Panc1 (cell line): ENCODE measurements around the gene SCUBE2. TPM values are rescaled to one million over a fixed set of nuclear protein-coding genes. Genes with fewer than 3 reads are reported as not detected.

Experiments
- ATAC-seq: fragments of 200-7000 bp; cut with Tn5 transposase; 2 replicates; pipeline ENCODE4 v1.9.1; 2020; ENCODE audit warnings: mild to moderate bottlenecking, moderate library complexity
- BruUV-seq: library from RNA; stranded (reverse); fragments of 400-500 nt; replicated peaks from 2 replicates; lab custom pipeline; 2021; lab: Mats Ljungman, UMichigan
- CTCF ChIA-PET: fragments of 300-600 bp; sonication (Branson Sonifier 250); formaldehyde crosslinking; loops from one replicate; lab custom pipeline; 2022; ENCODE audit warnings: antibody characterized with exemption; lab: Charles Lee
- POLR2A ChIA-PET: fragments of 300-600 bp; sonication (Branson Sonifier 250); formaldehyde crosslinking; loops from one replicate; lab custom pipeline; 2022; ENCODE audit warnings: antibody characterized with exemption; lab: Charles Lee
- DNase-seq: peaks from one replicate; pipeline ENCODE4 v3.0.0-alpha.2; 2010; ENCODE audit warnings: low read depth, low spot score
- H3K27ac ChIP-seq: 2 replicates; pipeline ENCODE4 v1.5.1; 2011; ENCODE audit warnings: mild to moderate bottlenecking, low read length, inconsistent platforms
- H3K27me3 ChIP-seq: fragments of 200-500 bp; sonication (Bioruptor generic); 2 replicates; pipeline ENCODE4 v1.6.0; 2014; ENCODE audit warnings: low read length, inconsistent platforms; ENCODE audit not compliant: control insufficient read depth, insufficient read depth
- H3K36me3 ChIP-seq: fragments of 200-500 bp; sonication (Bioruptor generic); 2 replicates; pipeline ENCODE4 v1.5.1; 2014; ENCODE audit warnings: inconsistent platforms, mild to moderate bottlenecking, low read length, moderate library complexity; ENCODE audit not compliant: control insufficient read depth, insufficient read depth
- H3K4me1 ChIP-seq: 2 replicates; pipeline ENCODE4 v1.5.1; 2011; ENCODE audit warnings: inconsistent platforms, mild to moderate bottlenecking, low read length, moderate library complexity; ENCODE audit not compliant: control insufficient read depth, insufficient read depth
- H3K4me3 ChIP-seq, 2 experiments: 2 replicates each; pipeline ENCODE4 v1.5.1; 2011 to 2012; ENCODE audit warnings: low read depth in 2 of 2, low read length in 2 of 2, mild to moderate bottlenecking in 2 of 2, inconsistent platforms in 1 of 2, moderate library complexity in 1 of 2
- H3K9me3 ChIP-seq: fragments of 200-500 bp; sonication (Bioruptor generic); 2 replicates; pipeline ENCODE4 v1.5.1; 2014; ENCODE audit warnings: low read depth, mild to moderate bottlenecking, inconsistent platforms, low read length, moderate library complexity; ENCODE audit not compliant: control insufficient read depth, insufficient read depth
- CTCF ChIP-seq: fragments of 450-650 bp; IDR thresholded peaks from 2 replicates; pipeline ENCODE4 v1.5.1; 2017; ENCODE audit warnings: mild to moderate bottlenecking
- POLR2AphosphoS5 ChIP-seq: IDR thresholded peaks from 2 replicates; pipeline ENCODE4 v1.6.1; 2012; ENCODE audit warnings: mild to moderate bottlenecking, low read depth, low read length, moderate library complexity
- SIN3A ChIP-seq: IDR thresholded peaks from 2 replicates; pipeline ENCODE4 v1.6.1; 2012; ENCODE audit warnings: low read depth, mild to moderate bottlenecking, low read length, moderate library complexity, borderline replicate concordance; ENCODE audit not compliant: insufficient read depth
- TCF7L2 ChIP-seq: IDR thresholded peaks from 2 replicates; pipeline ENCODE4 v1.6.1; 2011; ENCODE audit warnings: mild to moderate bottlenecking, low read depth, low read length, inconsistent platforms
- in situ Hi-C: cut with HindIII; loops from 2 replicates; pipeline ENCODE4 v1.10.0; 2016; ENCODE audit warnings: low sequenced_read_pairs, low pct_unique_long_range_greater_than_20kb
- intact Hi-C: fragments of 100-400 bp; cut with micrococcal nuclease; formaldehyde crosslinking; loops from one replicate; pipeline ENCODE4 v1.10.0; 2022; ENCODE audit not compliant: unreplicated experiment
- total RNA-seq: library from RNA; stranded (reverse); gene quantifications from one replicate; pipeline ENCODE4 v1.2.1, GENCODE V29; 2021; ENCODE audit not compliant: unreplicated experiment
- TF ChIP-seq, protein P1 (sequence below), 2 experiments: IDR thresholded peaks; 2 replicates each; pipeline ENCODE4 v1.6.1; 2011 to 2012; ENCODE audit warnings: low read depth in 2 of 2, control low read depth in 1 of 2, low read length in 1 of 2, mild to moderate bottlenecking in 1 of 2, moderate library complexity in 1 of 2; ENCODE audit not compliant: insufficient read depth in 1 of 2

SCUBE2 gene
- total RNA-seq, 1 experiment from 2014 or later, result 2.8 TPM

- in situ Hi-C loops, result no loop called here
- ATAC-seq, result no peak
- intact Hi-C loops, result loop anchor here (1.0 to 5.0 kb wide), 2 partner anchors 121 to 224 kb away; partner anchors contain the start of gene AKIP1
- peaks cover 39% of the 10 kb centered on the region for H3K4me1 ChIP-seq
- CTCF ChIA-PET, result interaction anchor here (1.5 to 2.3 kb wide), 2 partner anchors 118 to 121 kb away, joined by 4 to 48 read pairs; no protein-coding TSS in a partner anchor
- no peak for DNase-seq
- H3K4me3 ChIP-seq, result no peak overlapping the region
- POLR2A ChIA-PET, result interaction anchor here (0.6 kb wide), 1 partner anchor 133 kb away, joined by 5 read pairs; no protein-coding TSS in a partner anchor
- no peak overlapping the region for H3K27ac ChIP-seq
- BruUV-seq, result no TSS peak
- H3K36me3 ChIP-seq, result peaks cover 20% of the 10 kb centered on the region
- H3K9me3 ChIP-seq, result no peaks in the 10 kb centered on the region
- TF ChIP-seq CTCF (no peak), TCF7L2 (no peak), POLR2AphosphoS5 (no peak; the same call in 1 of the 2 replicates), SIN3A (no peak)
- TF ChIP-seq, protein P1, sequence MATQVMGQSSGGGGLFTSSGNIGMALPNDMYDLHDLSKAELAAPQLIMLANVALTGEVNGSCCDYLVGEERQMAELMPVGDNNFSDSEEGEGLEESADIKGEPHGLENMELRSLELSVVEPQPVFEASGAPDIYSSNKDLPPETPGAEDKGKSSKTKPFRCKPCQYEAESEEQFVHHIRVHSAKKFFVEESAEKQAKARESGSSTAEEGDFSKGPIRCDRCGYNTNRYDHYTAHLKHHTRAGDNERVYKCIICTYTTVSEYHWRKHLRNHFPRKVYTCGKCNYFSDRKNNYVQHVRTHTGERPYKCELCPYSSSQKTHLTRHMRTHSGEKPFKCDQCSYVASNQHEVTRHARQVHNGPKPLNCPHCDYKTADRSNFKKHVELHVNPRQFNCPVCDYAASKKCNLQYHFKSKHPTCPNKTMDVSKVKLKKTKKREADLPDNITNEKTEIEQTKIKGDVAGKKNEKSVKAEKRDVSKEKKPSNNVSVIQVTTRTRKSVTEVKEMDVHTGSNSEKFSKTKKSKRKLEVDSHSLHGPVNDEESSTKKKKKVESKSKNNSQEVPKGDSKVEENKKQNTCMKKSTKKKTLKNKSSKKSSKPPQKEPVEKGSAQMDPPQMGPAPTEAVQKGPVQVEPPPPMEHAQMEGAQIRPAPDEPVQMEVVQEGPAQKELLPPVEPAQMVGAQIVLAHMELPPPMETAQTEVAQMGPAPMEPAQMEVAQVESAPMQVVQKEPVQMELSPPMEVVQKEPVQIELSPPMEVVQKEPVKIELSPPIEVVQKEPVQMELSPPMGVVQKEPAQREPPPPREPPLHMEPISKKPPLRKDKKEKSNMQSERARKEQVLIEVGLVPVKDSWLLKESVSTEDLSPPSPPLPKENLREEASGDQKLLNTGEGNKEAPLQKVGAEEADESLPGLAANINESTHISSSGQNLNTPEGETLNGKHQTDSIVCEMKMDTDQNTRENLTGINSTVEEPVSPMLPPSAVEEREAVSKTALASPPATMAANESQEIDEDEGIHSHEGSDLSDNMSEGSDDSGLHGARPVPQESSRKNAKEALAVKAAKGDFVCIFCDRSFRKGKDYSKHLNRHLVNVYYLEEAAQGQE (IDR thresholded peaks at IDR 0.05; ENCODE audit: insufficient read depth in 1 of 2, low read depth in 2 of 2, low read length in 1 of 2), result no peak
- H3K27me3 ChIP-seq, result no peaks in the 10 kb centered on the region
Measured at GRCh38 chr11:9136741-9137140, 45.3 kb upstream of the SCUBE2 start.

DNA sequence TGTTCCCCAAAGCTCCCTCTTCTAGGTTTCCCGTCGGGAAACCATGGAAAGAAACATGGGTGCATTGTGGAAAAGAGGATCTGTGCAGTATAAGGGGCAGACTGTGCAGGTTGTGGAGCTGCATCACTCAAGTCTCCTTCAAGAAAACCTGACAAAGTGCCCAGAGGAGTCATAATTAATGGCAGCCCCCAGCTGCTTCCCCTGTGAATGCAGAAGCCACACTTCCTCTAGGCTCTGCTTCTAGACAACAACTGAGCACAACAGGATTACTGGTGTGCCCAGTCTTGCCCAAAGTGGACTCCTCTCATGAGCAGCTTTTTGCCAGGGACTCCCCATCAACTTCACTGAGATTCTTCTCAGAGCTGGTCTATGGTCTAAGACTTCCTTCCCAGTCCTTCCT lies 42.6 kb upstream of the SCUBE2 start:
- Histone ChIP-seq H3K36me3 (peaks cover 8% of the 10 kb centered on the region), H3K4me3 (no peak overlapping the region), H3K9me3 (no peaks in the 10 kb centered on the region), H3K27ac (no peak overlapping the region), H3K4me1 (peaks cover 19% of the 10 kb centered on the region), H3K27me3 (no peaks in the 10 kb centered on the region)
- in situ Hi-C loops, result no loop called here
- ChIA-PET POLR2A (no interaction called here), CTCF (interaction anchor here (0.6 kb wide), 1 partner anchor 115 kb away, joined by 3 read pairs; no protein-coding TSS in a partner anchor)
- no peak for ATAC-seq
- intact Hi-C loops, result no loop called here
- no peak for DNase-seq
- no TSS peak for BruUV-seq
- no peak for TF ChIP-seq CTCF
- TF ChIP-seq SIN3A, result no peak
- TF ChIP-seq, protein P1 (IDR thresholded peaks at IDR 0.05; ENCODE audit: insufficient read depth in 1 of 2, low read depth in 2 of 2, low read length in 1 of 2), result no peak
- TF ChIP-seq POLR2AphosphoS5, result peak; percentile 38; the same call in 1 of the 2 replicates
- TF ChIP-seq TCF7L2, result no peak
